Central memory CD8-positive, alpha-beta T cell (primary cell): ENCODE results near the gene DUSP7.

Experiments
- ATAC-seq: fragments of 150-1000 bp; cut with Tn5 transposase; replicated peaks from 2 replicates; pipeline ENCODE4 v1.10.0; 2022; ENCODE audit warnings: mild to moderate bottlenecking, moderate FRiP score, moderate number of reproducible peaks; ENCODE audit not compliant: poor library complexity, severe bottlenecking; ENCODE audit errors: extremely low read depth
- DNase-seq, 2 donors: peaks; one replicate each; pipeline ENCODE4 v3.0.0; 2021; ENCODE audit warnings: low spot score in 2 of 2
- H3K27ac Mint-ChIP-seq: one replicate; pipeline ENCODE4 v1.8.0; 2022; ENCODE audit warnings: low read depth, mild to moderate bottlenecking, moderate library complexity, mixed read lengths
- H3K27me3 Mint-ChIP-seq: one replicate; pipeline ENCODE4 v1.8.0; 2022; ENCODE audit warnings: mixed read lengths
- H3K36me3 Mint-ChIP-seq: one replicate; pipeline ENCODE4 v1.8.0; 2022; ENCODE audit warnings: mild to moderate bottlenecking, moderate library complexity, mixed read lengths; ENCODE audit not compliant: insufficient read depth
- H3K4me1 Mint-ChIP-seq: one replicate; pipeline ENCODE4 v1.8.0; 2022; ENCODE audit warnings: mixed read lengths
- H3K4me3 Mint-ChIP-seq: one replicate; pipeline ENCODE4 v1.8.0; 2022; ENCODE audit warnings: mild to moderate bottlenecking, moderate library complexity, mixed read lengths
- H3K9me3 Mint-ChIP-seq: one replicate; pipeline ENCODE4 v1.8.0; 2022; ENCODE audit warnings: mixed read lengths

DUSP7 gene

DNA sequence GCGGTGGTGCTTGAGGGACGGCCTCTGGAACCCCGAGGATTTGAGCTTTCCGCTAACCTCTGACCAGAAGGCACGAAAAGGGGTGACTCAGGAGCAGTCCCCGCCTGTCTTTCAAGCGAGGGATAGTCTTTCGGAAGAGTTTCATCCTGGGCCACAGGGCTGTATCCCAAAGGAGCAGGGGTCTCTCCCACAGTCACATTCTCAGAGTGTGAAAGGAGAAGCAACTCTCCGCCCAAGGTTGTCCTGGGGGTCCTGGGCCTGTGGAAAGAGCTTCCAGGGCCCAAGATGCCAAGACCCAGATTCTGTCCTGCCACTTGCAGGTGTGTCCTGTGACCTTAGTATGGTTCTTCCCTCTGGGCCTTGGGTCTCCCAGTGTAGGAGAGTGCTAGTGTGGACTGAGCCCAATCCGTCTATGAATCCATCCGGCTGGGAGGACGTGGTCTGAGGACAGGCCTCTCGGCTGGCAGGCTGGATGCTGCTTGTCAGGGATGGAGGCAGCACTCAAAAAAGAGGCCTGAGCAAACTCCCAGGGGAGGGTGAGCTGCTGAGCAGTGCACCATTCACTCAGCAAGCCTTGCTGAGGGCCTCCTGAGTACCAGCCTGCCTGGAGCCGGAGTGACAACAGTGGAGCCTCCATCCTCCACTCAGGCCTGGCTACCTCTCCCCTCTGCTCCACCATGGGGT is 1.6 kb upstream of the DUSP7 start:
- peaks cover 11% of the 10 kb centered on the region for H3K36me3 Mint-ChIP-seq
- no peaks in the 10 kb centered on the region for H3K27me3 Mint-ChIP-seq
- DNase-seq (no peak), ATAC-seq (no peak)
- peaks cover 25% of the 10 kb centered on the region for H3K4me1 Mint-ChIP-seq
- H3K27ac Mint-ChIP-seq = no peak overlapping the region
- no peaks in the 10 kb centered on the region for H3K9me3 Mint-ChIP-seq
- peak overlapping the region; percentile 92 for H3K4me3 Mint-ChIP-seq

DNA sequence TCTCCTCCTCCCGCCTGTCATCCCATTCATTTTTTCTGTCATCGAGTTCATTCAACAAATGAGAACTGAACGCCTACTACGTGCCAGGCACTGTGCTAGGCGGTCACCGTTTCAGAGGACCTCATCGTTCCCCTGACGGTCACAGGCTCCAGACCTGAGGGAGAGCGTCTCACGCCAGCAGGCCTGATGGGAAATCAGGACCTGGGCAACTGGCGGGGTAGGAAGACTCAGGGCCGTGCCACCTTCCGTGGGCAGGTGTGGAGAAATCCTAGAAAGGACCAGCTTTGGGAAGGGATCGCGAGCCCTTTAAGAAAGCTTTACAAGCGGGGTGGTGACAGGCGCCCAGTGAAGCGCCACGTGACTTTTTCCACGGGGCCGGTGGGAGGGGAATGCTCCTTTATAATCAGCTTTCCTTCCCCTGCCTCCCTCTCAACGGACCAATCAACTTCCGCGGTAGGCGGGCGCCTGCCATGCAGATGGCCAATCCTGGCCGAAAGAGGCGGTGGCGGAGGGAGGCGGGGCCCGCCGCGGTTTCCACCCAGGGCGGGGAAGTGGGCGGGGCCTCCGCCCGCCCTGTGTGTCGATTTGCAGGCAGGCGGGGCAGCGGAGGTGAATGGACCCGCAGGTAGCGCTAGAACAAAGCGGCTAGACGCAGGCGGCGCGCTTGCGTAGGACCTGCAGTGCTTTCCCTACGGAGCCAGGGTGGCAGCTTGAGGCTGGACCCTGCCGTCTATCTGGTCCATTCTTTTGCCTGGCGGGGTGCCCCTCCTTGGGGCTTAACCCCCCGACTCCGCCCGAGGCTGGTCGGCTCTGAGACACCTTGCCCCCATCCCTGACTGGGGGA is 819 bp upstream of the DUSP7 start:
- Mint-ChIP-seq H3K4me3 (peak overlapping the region; percentile 92), H3K27me3 (no peaks in the 10 kb centered on the region), H3K9me3 (no peaks in the 10 kb centered on the region), H3K4me1 (peaks cover 33% of the 10 kb centered on the region), H3K27ac (peak overlapping the region; percentile 87), H3K36me3 (peaks cover 15% of the 10 kb centered on the region)
- DNase-seq (peak; percentile 93 to 98), ATAC-seq (peak; percentile 88)

DNA sequence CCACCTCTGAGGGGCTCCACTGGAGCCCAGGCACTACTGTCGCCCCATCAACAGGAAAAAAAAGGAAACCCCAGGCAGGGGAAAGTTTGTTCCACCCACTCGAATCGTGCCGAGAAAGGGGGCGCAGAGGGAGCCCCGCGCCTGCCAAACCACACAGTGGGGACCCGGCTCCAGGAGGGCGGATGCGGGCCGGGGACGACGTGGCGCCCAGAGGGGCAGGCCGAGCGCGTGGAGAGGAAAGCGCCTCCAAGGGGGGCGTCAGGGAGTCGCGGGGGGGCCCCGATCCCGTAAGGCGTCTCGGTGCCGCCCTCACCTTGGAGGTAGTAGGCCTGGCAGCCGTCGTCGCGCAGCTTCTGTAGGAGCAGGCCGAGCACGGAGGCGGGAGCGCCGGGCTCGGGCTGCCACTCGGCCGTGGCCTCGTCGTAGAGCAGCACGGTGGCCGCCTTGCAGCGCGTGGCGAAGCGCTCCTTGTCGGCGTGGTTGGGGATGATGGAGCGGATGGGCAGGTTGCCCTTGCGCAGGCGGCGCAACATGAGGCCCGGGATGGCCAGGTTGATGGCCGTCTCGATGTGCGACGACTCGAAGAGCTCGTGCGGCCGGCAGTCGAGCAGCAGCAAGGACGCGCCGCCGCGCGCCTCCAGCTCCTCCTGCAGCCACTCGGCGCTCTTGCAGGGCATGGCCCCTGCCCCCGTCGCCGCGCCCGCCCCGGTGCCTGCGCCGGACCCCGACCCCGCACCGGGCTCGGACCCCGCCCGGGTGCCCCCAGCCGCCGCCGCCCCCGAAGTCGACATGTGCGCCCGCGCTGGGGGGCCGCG is 627 bp downstream of the DUSP7 start:
- H3K4me3 Mint-ChIP-seq = peak overlapping the region; percentile 89
- DNase-seq = no peak
- H3K4me1 Mint-ChIP-seq = peaks cover 45% of the 10 kb centered on the region
- H3K9me3 Mint-ChIP-seq = no peaks in the 10 kb centered on the region
- peaks cover 27% of the 10 kb centered on the region for H3K36me3 Mint-ChIP-seq
- no peak for ATAC-seq
- peak overlapping the region; percentile 91 for H3K27ac Mint-ChIP-seq
- no peaks in the 10 kb centered on the region for H3K27me3 Mint-ChIP-seq

DNA sequence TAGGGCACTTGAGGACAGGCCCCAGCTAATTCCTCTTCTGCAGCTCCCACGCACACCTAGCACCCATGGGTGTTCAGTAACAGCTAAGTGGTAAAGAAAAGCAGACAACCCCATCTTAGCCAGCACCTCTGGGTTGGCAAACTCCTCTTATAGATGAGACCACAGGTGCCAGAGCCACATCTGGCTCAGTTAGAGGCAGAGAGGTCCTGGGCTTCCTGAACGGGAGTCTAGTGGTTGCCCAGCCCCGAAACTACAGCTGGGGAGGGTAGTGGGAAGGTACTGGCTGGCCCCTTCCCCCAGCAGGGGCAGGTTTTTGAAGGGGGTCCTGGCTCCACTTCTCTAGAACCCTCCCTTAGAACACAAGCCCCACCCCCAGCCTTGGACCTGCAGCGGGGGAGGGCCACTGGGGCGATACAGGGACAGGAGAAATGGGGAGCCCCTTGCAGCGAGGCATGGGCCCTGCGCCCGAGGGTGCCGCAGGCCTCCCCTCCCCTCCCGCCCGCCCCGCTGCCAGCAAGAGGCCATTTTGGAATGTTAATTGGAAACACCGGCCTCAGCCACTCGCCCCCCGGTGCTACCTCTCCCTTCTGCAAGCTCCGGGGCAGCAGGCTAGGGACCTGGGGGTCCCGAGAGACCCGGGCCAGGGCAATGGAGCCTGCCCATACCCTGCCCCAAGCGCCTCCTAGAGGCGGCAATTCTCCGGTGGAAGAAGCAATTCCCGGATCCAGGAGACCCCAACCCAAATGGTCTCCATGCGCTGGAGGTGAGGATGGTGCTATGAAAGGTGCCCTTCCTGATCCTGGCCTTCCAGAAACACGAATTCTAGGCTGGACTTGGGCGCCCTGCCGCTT is 1.5 kb downstream of the DUSP7 start:
- DNase-seq (no peak), ATAC-seq (no peak)
- Mint-ChIP-seq H3K9me3 (no peaks in the 10 kb centered on the region), H3K4me1 (peaks cover 48% of the 10 kb centered on the region), H3K4me3 (peak overlapping the region; percentile 89), H3K27ac (peak overlapping the region; percentile 91), H3K27me3 (no peaks in the 10 kb centered on the region), H3K36me3 (peaks cover 33% of the 10 kb centered on the region)

DNA sequence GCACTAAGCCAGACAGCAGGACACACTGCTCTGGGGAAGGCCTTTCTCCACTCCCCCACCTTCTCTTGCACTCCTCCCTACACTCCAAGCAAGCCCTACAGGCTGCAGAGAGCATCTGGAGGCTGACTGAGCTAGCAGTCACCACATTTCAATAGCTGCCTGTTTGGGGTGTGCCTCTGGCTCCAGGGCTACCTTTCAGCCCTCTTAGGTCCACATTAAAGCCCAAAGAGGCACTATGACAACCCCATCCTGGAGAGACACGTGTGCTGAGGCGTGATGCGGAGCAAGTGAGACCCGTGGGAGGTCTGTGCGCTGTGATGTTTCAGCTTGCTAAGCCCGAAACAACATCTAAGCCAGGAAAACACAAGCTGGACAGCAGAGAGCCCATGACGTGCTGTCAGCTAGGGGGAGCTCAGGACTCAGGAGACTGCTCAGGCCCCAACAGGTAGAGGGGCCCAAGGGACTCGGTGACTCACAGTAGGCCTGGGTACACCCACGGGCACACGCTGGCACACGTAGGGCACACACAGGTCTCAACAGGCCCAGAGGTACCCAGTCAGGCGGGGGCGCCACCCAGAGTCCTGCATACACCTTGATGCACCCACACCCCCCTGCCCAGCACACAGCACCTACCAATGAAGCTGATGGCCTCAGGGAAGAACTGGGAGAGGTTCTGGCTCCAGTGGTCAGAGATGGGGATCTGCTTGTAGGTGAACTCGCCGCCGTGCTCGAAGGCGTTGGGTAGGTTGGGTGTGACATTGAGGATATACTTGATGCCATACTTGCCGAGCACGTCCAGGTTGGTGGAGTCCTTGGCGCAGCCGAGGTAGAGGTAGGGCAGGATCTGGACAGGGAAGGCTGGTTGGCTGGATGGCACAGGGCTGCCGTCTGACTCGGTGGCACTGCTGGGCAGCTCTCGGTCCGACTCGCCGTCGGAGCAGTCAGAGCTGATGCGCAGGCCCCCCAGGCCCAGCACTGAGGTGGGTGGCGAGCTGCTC is 2.8 kb downstream of the DUSP7 start:
- no peak for ATAC-seq
- DNase-seq = no peak
- no peaks in the 10 kb centered on the region for H3K9me3 Mint-ChIP-seq
- H3K27me3 Mint-ChIP-seq = no peaks in the 10 kb centered on the region
- H3K4me3 Mint-ChIP-seq = peak overlapping the region; percentile 89
- peaks cover 40% of the 10 kb centered on the region for H3K36me3 Mint-ChIP-seq
- H3K27ac Mint-ChIP-seq = peak overlapping the region; percentile 91
- H3K4me1 Mint-ChIP-seq = peaks cover 54% of the 10 kb centered on the region

DNA sequence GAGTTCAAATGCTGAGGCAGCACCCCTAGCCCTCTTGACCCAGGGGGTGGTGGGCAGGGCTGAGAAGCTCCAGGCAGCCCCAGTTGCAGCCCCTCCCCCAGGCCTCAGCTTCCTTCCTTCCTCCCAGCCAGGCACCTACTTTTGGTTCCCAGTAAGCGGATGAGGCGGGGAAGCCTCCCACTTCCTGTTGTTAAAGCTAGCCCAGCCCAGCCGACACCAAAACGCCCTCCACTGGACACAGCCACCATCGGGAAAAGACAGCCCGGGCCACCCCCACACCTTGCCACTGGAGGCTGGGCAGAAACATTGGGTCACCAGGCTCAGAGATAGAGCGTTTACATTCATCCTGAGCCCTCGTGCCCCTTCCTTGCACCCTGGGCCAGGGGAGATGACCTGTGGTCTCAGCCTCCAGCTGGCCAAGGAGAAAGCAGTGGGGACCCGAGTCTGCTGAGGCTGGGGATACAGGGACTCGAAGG is 3.5 kb downstream of the DUSP7 start:
- no peaks in the 10 kb centered on the region for H3K27me3 Mint-ChIP-seq
- H3K9me3 Mint-ChIP-seq = no peaks in the 10 kb centered on the region
- H3K27ac Mint-ChIP-seq = peak overlapping the region; percentile 91
- peak overlapping the region; percentile 89 for H3K4me3 Mint-ChIP-seq
- H3K4me1 Mint-ChIP-seq = peaks cover 54% of the 10 kb centered on the region
- ATAC-seq = no peak
- H3K36me3 Mint-ChIP-seq = peaks cover 40% of the 10 kb centered on the region
- DNase-seq = no peak

DNA sequence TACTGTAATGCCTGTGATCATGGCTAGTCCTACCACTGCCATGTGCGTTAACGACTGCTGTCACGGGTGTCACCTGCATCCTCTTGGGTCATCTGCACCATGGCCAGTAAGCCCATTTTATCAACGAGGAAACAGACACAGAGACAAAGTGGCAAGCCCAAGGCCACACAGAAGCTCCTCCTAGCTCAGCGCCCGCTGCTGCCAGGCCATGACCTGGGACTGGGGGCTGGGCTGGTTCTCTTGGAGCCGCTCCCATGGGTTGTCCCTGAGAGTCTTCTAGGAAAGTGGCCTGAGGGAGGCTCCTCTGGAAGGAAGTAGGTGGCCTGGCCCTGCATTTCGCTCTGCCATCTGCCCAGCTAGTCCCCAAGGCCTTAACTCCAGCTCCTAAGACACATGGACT is 4.9 kb downstream of the DUSP7 start:
- Mint-ChIP-seq H3K27me3 (no peaks in the 10 kb centered on the region), H3K4me1 (peaks cover 54% of the 10 kb centered on the region), H3K36me3 (peaks cover 34% of the 10 kb centered on the region), H3K4me3 (peak overlapping the region; percentile 89), H3K9me3 (no peaks in the 10 kb centered on the region), H3K27ac (peak overlapping the region; percentile 91)
- no peak for DNase-seq
- no peak for ATAC-seq

DNA sequence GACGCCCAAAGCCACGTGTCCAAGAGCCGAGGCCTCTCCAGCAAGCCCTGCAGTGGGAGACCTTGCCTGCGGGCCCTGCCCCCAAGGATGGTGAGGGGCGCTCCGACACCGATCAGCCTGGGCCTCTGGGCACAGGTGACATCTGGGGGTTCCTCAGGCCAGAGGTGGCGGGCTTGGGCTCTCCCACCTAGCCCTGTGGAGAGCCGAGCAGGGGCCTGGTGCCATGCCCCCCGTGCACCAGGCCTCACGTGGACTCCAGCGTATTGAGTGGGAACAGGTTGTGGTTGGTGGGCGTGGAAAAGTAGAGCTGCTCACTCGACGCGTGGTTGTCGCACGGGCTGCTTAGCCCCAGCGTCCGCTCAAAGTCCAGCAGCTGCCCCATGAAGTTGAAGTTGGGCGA is 5.8 kb downstream of the DUSP7 start:
- H3K4me3 Mint-ChIP-seq = no peak overlapping the region
- no peak overlapping the region for H3K27ac Mint-ChIP-seq
- H3K9me3 Mint-ChIP-seq = no peaks in the 10 kb centered on the region
- H3K27me3 Mint-ChIP-seq = no peaks in the 10 kb centered on the region
- H3K4me1 Mint-ChIP-seq = peaks cover 54% of the 10 kb centered on the region
- ATAC-seq (no peak), DNase-seq (no peak)
- H3K36me3 Mint-ChIP-seq = peaks cover 32% of the 10 kb centered on the region

DNA sequence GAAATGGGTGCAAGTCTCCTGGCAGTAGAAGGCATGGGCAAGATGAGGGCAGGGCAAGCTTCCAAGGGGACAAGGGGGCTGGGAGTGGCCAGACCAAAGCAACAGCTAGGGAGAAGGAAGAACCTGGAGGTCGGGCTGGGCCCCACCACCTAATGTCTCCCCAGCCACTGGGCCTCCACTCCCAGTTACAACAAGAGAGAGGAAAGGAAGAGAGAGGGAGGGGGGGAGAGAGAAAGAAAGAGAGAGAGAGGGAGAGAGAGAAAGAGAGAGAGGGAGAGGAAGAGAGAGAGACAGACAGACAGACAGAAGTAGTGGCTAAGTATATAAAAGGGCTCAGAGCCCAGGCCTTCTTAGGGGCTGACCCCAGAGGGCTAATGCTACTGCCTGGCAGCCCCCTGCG is 6.9 kb downstream of the DUSP7 start:
- ATAC-seq = no peak
- Mint-ChIP-seq H3K27me3 (no peaks in the 10 kb centered on the region), H3K9me3 (no peaks in the 10 kb centered on the region), H3K4me1 (peaks cover 50% of the 10 kb centered on the region), H3K4me3 (peak overlapping the region; percentile 16), H3K27ac (peak overlapping the region; percentile 78), H3K36me3 (peaks cover 32% of the 10 kb centered on the region)
- DNase-seq = no peak

DNA sequence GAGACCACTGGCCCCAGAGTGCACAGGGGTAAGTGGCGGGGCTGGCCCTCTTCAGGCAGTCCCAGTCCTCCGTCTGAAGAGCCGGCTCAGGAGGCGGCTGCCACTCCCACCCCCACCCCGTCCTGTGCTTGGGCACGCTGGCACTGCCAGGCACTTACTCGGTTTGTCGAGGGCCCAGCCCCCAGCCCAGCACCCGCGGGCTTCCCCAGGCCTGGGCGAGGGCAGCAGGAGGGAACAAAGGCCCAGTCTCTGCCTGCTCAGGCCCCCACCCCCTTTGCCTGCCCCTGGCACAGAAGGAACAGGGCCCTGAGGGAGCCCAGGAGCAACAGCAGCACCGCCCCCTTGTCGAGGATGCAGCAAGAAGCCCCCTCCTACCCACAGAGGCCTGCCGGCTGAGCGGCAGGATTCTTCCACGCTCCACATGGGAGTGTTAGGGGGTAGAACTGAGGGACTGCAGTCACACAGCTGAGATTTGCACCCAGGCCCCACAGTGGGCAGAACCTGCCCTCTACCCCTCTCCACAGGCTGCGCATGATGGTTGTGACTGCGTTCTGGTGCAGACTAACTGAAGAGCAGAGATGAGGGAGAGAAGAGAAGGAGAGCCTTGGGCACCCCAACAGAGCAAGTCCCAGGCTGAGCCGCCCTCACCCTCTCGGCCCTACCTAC is 8.9 kb downstream of the DUSP7 start:
- H3K9me3 Mint-ChIP-seq = no peaks in the 10 kb centered on the region
- H3K27ac Mint-ChIP-seq = peak overlapping the region; percentile 78
- H3K36me3 Mint-ChIP-seq = peaks cover 27% of the 10 kb centered on the region
- DNase-seq (no peak), ATAC-seq (no peak)
- H3K27me3 Mint-ChIP-seq = no peaks in the 10 kb centered on the region
- H3K4me3 Mint-ChIP-seq = no peak overlapping the region
- H3K4me1 Mint-ChIP-seq = peaks cover 29% of the 10 kb centered on the region

DNA sequence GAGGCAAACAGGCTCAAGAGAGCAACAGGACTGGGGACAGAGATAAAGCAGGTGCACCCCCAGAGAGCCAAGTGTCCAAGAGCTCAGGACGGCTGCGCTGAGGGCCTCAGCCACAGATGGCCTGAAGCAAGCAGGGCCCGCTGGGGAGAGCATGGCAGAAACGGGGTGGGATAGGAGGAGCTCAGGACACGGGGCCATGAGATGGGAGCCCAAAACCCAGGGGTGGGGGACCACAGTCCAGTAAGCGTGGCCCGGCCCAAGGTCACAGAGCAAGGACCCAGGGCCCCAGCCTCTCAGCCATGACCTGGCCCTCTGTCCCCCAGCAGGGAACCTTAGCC is 9.5 kb downstream of the DUSP7 start:
- no peak for ATAC-seq
- Mint-ChIP-seq H3K4me1 (peaks cover 23% of the 10 kb centered on the region), H3K9me3 (no peaks in the 10 kb centered on the region), H3K27ac (peak overlapping the region; percentile 78), H3K27me3 (no peaks in the 10 kb centered on the region), H3K4me3 (no peak overlapping the region), H3K36me3 (peaks cover 23% of the 10 kb centered on the region)
- no peak for DNase-seq
